Peyer's patch (tissue), 4 donors: Measurements from ENCODE around the gene ALDH4A1.

Experiments
- CTCF ChIP-seq, 6 experiments: fragments of 450-650 bp in 4 of 6; fragments of 200-600 bp in 2 of 6; sonication (generic) in 1 of 6; IDR thresholded peaks; one replicate each; pipeline ENCODE4 v1.5.1; 2017 to 2019; ENCODE audit warnings: antibody characterized with exemption in 6 of 6, mild to moderate bottlenecking in 3 of 6, moderate library complexity in 1 of 6
- POLR2A ChIP-seq, 2 donors: fragments of 450-650 bp; IDR thresholded peaks; one replicate each; pipeline ENCODE4 v1.5.1; 2017; ENCODE audit warnings: antibody characterized with exemption in 2 of 2, mild to moderate bottlenecking in 2 of 2, moderate library complexity in 2 of 2

- no peak for TF ChIP-seq CTCF (IDR thresholded peaks at IDR 0.05)
- TF ChIP-seq POLR2A (IDR thresholded peaks at IDR 0.05) = no peak
Measured at GRCh38 chr1:18854331-18855025, 47.9 kb downstream of the ALDH4A1 start.
